GM23338 (cell line): ENCODE measurements around the gene MAPKAPK2. TPM values are rescaled to one million over a fixed set of nuclear protein-coding genes. Genes with fewer than 3 reads are reported as not detected.

ENCODE experiments used
- EZH2 ChIP-seq: fragments of 200-600 bp; sonication (generic); IDR thresholded peaks from one replicate; pipeline ENCODE4 v1.8.0; 2017; ENCODE audit warnings: antibody characterized with exemption, mild to moderate bottlenecking, low read depth; ENCODE audit not compliant: unreplicated experiment
- NANOG ChIP-seq: IDR thresholded peaks from 2 replicates; pipeline ENCODE4 v1.6.1; 2016; ENCODE audit warnings: antibody characterized with exemption, borderline replicate concordance
- polyA plus RNA-seq: library from polyadenylated mRNA; unstranded; fragments of >200 nt; fragmentation: Nextera tagmentation; extraction: Ambion mirVana; gene quantifications from 2 replicates; pipeline ENCODE4 v1.2.1, GENCODE V29; 2016
- total RNA-seq: library from RNA; depleted of rRNA; stranded (reverse); fragments of >200 nt; shearing (Covaris generic); gene quantifications from 2 replicates; pipeline ENCODE4 v1.2.3, GENCODE V29; 2014
- TF ChIP-seq, protein P1 (sequence below): fragments of 250-450 bp; sonication (Bioruptor Pico); IDR thresholded peaks from 2 replicates; pipeline ENCODE4 v1.5.0; 2020; ENCODE audit warnings: mild to moderate bottlenecking, moderate library complexity
- TF ChIP-seq, protein P2 (sequence below): IDR thresholded peaks from one replicate; pipeline ENCODE4 v1.6.1; 2018; ENCODE audit warnings: antibody characterized with exemption; ENCODE audit not compliant: unreplicated experiment
- TF ChIP-seq, protein P3 (sequence below): IDR thresholded peaks from 2 replicates; pipeline ENCODE4 v1.6.1; 2016; ENCODE audit warnings: antibody characterized with exemption

MAPKAPK2 gene
- total and polyA plus RNA-seq, 2 experiments from 2014 or later: 10.1 to 30.4 TPM

DNA sequence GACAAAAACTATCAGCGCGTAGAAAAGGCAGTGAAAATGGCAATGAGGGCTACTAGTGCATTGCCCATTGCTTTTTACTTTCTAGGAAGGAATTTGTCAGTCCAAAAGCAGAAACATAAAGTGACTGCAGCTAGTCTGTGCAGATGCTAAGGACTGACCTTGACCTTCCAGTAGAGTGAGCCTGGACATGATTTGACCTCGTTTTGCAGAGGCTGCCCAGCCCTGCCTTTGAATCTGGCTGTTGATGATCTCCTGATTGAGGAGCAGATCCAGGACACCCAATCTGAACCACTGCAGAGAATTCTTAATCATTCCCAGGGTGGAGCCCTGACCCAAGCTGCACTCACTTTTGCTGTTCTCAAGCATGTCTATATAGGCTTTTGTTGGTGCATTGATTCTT, 27.8 kb upstream of the MAPKAPK2 start (continued):
- TF ChIP-seq, protein P1, sequence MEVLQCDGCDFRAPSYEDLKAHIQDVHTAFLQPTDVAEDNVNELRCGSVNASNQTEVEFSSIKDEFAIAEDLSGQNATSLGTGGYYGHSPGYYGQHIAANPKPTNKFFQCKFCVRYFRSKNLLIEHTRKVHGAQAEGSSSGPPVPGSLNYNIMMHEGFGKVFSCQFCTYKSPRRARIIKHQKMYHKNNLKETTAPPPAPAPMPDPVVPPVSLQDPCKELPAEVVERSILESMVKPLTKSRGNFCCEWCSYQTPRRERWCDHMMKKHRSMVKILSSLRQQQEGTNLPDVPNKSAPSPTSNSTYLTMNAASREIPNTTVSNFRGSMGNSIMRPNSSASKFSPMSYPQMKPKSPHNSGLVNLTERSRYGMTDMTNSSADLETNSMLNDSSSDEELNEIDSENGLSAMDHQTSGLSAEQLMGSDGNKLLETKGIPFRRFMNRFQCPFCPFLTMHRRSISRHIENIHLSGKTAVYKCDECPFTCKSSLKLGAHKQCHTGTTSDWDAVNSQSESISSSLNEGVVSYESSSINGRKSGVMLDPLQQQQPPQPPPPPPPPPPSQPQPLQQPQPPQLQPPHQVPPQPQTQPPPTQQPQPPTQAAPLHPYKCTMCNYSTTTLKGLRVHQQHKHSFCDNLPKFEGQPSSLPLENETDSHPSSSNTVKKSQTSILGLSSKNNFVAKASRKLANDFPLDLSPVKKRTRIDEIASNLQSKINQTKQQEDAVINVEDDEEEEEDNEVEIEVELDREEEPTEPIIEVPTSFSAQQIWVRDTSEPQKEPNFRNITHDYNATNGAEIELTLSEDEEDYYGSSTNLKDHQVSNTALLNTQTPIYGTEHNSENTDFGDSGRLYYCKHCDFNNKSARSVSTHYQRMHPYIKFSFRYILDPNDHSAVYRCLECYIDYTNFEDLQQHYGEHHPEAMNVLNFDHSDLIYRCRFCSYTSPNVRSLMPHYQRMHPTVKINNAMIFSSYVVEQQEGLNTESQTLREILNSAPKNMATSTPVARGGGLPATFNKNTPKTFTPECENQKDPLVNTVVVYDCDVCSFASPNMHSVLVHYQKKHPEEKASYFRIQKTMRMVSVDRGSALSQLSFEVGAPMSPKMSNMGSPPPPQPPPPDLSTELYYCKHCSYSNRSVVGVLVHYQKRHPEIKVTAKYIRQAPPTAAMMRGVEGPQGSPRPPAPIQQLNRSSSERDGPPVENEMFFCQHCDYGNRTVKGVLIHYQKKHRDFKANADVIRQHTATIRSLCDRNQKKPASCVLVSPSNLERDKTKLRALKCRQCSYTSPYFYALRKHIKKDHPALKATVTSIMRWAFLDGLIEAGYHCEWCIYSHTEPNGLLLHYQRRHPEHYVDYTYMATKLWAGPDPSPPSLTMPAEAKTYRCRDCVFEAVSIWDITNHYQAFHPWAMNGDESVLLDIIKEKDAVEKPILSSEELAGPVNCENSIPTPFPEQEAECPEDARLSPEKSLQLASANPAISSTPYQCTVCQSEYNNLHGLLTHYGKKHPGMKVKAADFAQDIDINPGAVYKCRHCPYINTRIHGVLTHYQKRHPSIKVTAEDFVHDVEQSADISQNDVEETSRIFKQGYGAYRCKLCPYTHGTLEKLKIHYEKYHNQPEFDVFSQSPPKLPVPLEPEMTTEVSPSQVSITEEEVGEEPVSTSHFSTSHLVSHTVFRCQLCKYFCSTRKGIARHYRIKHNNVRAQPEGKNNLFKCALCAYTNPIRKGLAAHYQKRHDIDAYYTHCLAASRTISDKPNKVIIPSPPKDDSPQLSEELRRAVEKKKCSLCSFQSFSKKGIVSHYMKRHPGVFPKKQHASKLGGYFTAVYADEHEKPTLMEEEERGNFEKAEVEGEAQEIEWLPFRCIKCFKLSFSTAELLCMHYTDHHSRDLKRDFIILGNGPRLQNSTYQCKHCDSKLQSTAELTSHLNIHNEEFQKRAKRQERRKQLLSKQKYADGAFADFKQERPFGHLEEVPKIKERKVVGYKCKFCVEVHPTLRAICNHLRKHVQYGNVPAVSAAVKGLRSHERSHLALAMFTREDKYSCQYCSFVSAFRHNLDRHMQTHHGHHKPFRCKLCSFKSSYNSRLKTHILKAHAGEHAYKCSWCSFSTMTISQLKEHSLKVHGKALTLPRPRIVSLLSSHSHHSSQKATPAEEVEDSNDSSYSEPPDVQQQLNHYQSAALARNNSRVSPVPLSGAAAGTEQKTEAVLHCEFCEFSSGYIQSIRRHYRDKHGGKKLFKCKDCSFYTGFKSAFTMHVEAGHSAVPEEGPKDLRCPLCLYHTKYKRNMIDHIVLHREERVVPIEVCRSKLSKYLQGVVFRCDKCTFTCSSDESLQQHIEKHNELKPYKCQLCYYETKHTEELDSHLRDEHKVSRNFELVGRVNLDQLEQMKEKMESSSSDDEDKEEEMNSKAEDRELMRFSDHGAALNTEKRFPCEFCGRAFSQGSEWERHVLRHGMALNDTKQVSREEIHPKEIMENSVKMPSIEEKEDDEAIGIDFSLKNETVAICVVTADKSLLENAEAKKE (CRISPR knock-in tag): no peak
- TF ChIP-seq EZH2 (no peak), NANOG (no peak)
- TF ChIP-seq, protein P2, sequence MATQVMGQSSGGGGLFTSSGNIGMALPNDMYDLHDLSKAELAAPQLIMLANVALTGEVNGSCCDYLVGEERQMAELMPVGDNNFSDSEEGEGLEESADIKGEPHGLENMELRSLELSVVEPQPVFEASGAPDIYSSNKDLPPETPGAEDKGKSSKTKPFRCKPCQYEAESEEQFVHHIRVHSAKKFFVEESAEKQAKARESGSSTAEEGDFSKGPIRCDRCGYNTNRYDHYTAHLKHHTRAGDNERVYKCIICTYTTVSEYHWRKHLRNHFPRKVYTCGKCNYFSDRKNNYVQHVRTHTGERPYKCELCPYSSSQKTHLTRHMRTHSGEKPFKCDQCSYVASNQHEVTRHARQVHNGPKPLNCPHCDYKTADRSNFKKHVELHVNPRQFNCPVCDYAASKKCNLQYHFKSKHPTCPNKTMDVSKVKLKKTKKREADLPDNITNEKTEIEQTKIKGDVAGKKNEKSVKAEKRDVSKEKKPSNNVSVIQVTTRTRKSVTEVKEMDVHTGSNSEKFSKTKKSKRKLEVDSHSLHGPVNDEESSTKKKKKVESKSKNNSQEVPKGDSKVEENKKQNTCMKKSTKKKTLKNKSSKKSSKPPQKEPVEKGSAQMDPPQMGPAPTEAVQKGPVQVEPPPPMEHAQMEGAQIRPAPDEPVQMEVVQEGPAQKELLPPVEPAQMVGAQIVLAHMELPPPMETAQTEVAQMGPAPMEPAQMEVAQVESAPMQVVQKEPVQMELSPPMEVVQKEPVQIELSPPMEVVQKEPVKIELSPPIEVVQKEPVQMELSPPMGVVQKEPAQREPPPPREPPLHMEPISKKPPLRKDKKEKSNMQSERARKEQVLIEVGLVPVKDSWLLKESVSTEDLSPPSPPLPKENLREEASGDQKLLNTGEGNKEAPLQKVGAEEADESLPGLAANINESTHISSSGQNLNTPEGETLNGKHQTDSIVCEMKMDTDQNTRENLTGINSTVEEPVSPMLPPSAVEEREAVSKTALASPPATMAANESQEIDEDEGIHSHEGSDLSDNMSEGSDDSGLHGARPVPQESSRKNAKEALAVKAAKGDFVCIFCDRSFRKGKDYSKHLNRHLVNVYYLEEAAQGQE: no peak
- TF ChIP-seq, protein P3, sequence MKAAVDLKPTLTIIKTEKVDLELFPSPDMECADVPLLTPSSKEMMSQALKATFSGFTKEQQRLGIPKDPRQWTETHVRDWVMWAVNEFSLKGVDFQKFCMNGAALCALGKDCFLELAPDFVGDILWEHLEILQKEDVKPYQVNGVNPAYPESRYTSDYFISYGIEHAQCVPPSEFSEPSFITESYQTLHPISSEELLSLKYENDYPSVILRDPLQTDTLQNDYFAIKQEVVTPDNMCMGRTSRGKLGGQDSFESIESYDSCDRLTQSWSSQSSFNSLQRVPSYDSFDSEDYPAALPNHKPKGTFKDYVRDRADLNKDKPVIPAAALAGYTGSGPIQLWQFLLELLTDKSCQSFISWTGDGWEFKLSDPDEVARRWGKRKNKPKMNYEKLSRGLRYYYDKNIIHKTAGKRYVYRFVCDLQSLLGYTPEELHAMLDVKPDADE: no peak
